Sigmoid colon (tissue), 7 donors: Measurements from ENCODE around the gene ANKRD44. TPM values are rescaled to one million over a fixed set of nuclear protein-coding genes. Genes with fewer than 3 reads are reported as not detected.

Source experiments
- DNase-seq: peaks from one replicate; pipeline ENCODE4 v3.0.0-alpha.2; 2019
- H3K27ac ChIP-seq, 4 donors: fragments of 200-600 bp; sonication (generic); one replicate each; pipeline ENCODE4 v1.5.1; 2016 to 2019; ENCODE audit warnings: mild to moderate bottlenecking in 1 of 4
- H3K27me3 ChIP-seq, 3 donors: fragments of 200-600 bp; sonication (generic); one replicate each; pipeline ENCODE4 v1.5.1; 2019; ENCODE audit warnings: mild to moderate bottlenecking in 1 of 3
- H3K36me3 ChIP-seq, 4 donors: fragments of 200-600 bp; sonication (generic); one replicate each; pipeline ENCODE4 v1.5.1; 2016 to 2019
- H3K4me1 ChIP-seq, 4 donors: fragments of 200-600 bp; sonication (generic); one replicate each; pipeline ENCODE4 v1.5.1; 2017 to 2019
- H3K4me3 ChIP-seq, 4 donors: fragments of 200-600 bp; sonication (generic); one replicate each; pipeline ENCODE4 v1.5.1; 2017 to 2019; ENCODE audit warnings: mild to moderate bottlenecking in 2 of 4, moderate library complexity in 1 of 4
- H3K9me3 ChIP-seq, 4 donors: fragments of 200-600 bp in 3 of 4; sonication (generic) in 3 of 4; one replicate each; pipeline versions ENCODE4 v1.5.1 to v1.6.1; 2013 to 2019
- CTCF ChIP-seq, 4 experiments: fragments of 450-650 bp in 3 of 4; fragments of 200-600 bp in 1 of 4; IDR thresholded peaks; one replicate each; pipeline ENCODE4 v1.5.1; 2016 to 2019; ENCODE audit warnings: antibody characterized with exemption in 4 of 4, mild to moderate bottlenecking in 3 of 4, moderate library complexity in 2 of 4
- EP300 ChIP-seq, 4 donors: sonication (generic); formaldehyde crosslinking; IDR thresholded peaks; one replicate each; pipeline ENCODE4 v1.6.1; 2017; ENCODE audit warnings: antibody characterized with exemption in 4 of 4
- POLR2A ChIP-seq, 2 donors: fragments of 450-650 bp; IDR thresholded peaks; one replicate each; pipeline ENCODE4 v1.6.1; 2016; ENCODE audit warnings: antibody characterized with exemption in 2 of 2, mild to moderate bottlenecking in 2 of 2, moderate library complexity in 2 of 2
- POLR2AphosphoS5 ChIP-seq, 4 donors: sonication (generic); formaldehyde crosslinking; IDR thresholded peaks; one replicate each; pipeline ENCODE4 v1.6.1; 2017; ENCODE audit warnings: antibody characterized with exemption in 4 of 4
- WGBS, 2 donors: extraction: QIAGEN DNeasy Blood & Tissue Kit; methylation state at CpG; one replicate each; pipeline ENCODE4 v1.1.7; 2013; 5-methylcytosine and 5-hydroxymethylcytosine counted together
- intact Hi-C: fragments of 100-400 bp; cut with DNase I; formaldehyde crosslinking; loops from one replicate; pipeline ENCODE4 v1.15.1; 2023
- polyA plus RNA-seq, 3 donors: library from polyadenylated mRNA; stranded (reverse); fragments of 200-250 nt; gene quantifications; one replicate each; pipeline ENCODE4 v1.2.3, GENCODE V29; 2013
- total RNA-seq, 4 donors: library from RNA; depleted of rRNA; stranded (reverse); fragments of >200 nt; gene quantifications; one replicate each; pipeline ENCODE4 v1.1.0, GENCODE V29; 2016
- donor health status: healthy with polysubstance abuse.
- donor health status: Bipolar disorder and iron deficiency.
- donor health status: healthy.

ANKRD44 gene
- total and polyA plus RNA-seq, 7 donors: 1.2 to 41.1 (median 34.2) TPM

GRCh38 chr2:197307236-197307932 is 3.2 kb downstream of the ANKRD44 start:
- TF ChIP-seq POLR2A (IDR thresholded peaks at IDR 0.05) (no peak), CTCF (IDR thresholded peaks at IDR 0.05) (no peak), POLR2AphosphoS5 (IDR thresholded peaks at IDR 0.05) (no peak), EP300 (IDR thresholded peaks at IDR 0.05) (no peak)
- Histone ChIP-seq H3K27ac (peak overlapping the region; percentile 38 to 88 (median 86)), H3K4me1 (peaks cover 0 to 49% (median 37%) of the 10 kb centered on the region in 4 donors), H3K9me3 (no peaks in the 10 kb centered on the region), H3K36me3 (no peaks in the 10 kb centered on the region), H3K27me3 (no peaks in the 10 kb centered on the region), H3K4me3 (no peak overlapping the region)
- intact Hi-C loops: loop anchor here (5.0 kb wide), 1 partner anchor 50 kb away; no protein-coding TSS in a partner anchor
- no peak for DNase-seq
- 49 to 74% methylated on average over 1 of the region's 1 CpG for WGBS, 2 donors

- no peaks in the 10 kb centered on the region for H3K27me3 ChIP-seq
- H3K4me1 ChIP-seq: peaks cover 0 to 49% (median 37%) of the 10 kb centered on the region in 4 donors
- H3K9me3 ChIP-seq: no peaks in the 10 kb centered on the region
- TF ChIP-seq CTCF (IDR thresholded peaks at IDR 0.05): no peak
- no peak for TF ChIP-seq POLR2AphosphoS5 (IDR thresholded peaks at IDR 0.05)
- no peak for TF ChIP-seq POLR2A (IDR thresholded peaks at IDR 0.05)
- TF ChIP-seq EP300 (IDR thresholded peaks at IDR 0.05): no peak
- peak overlapping the region; percentile 38 to 87 (median 71) for H3K27ac ChIP-seq
- H3K36me3 ChIP-seq: no peaks in the 10 kb centered on the region
- peak; percentile 72 for DNase-seq
- H3K4me3 ChIP-seq: no peak overlapping the region
- intact Hi-C loops: loop anchor here (5.0 kb wide), 1 partner anchor 49 kb away; no protein-coding TSS in a partner anchor
- 50 to 81% methylated on average over 3 of the region's 3 CpGs for WGBS, 2 donors
Measured at GRCh38 chr2:197306696-197307040, 3.9 kb downstream of the ANKRD44 start.

DNA sequence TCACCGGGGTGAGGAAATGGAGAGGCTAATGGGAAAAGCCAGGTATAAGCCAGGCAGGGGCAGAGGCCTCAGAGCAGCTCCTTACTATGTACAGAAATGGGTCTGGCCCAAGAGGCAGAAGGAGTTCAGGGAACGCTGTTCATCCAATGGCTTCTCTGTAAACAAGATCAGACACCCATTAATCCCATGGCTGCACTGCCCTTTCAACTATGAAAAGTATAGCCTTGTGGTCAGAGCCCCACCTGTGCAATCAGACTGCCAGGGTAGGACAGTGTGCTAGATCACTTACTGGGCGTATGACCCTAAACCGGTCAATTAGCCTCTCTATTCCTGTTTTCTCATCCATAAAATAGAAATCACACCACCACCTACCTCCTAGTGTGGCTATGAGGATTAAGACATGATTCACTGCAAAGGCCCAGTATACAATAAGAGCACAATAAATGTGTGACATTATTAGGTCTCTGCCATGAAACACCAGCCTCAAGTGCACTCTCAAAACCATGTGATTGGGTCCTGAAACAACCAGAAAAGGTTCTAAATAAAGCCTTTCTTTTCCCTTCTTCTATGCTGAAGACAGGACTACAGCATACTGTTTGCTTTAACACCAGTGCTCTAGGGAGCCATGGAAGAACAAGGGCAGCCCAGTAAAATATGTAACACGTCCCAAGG is 4.4 kb downstream of the ANKRD44 start:
- TF ChIP-seq POLR2AphosphoS5 (IDR thresholded peaks at IDR 0.05) (no peak), POLR2A (IDR thresholded peaks at IDR 0.05) (no peak)
- Histone ChIP-seq H3K9me3 (no peaks in the 10 kb centered on the region), H3K27me3 (no peaks in the 10 kb centered on the region), H3K36me3 (no peaks in the 10 kb centered on the region), H3K4me3 (no peak overlapping the region), H3K4me1 (peaks cover 0 to 44% (median 35%) of the 10 kb centered on the region in 4 donors), H3K27ac (peak overlapping the region; percentile 38 to 87 (median 71))
- intact Hi-C loops: loop anchor here (5.0 kb wide), 1 partner anchor 49 kb away; no protein-coding TSS in a partner anchor
- 60 to 78% methylated on average over 5 of the region's 5 CpGs for WGBS, 2 donors
- DNase-seq: no peak

- H3K4me1 ChIP-seq: peaks cover 0 to 41% (median 33%) of the 10 kb centered on the region in 4 donors
- H3K9me3 ChIP-seq: no peaks in the 10 kb centered on the region
- TF ChIP-seq POLR2A (IDR thresholded peaks at IDR 0.05) (no peak), POLR2AphosphoS5 (IDR thresholded peaks at IDR 0.05) (no peak), CTCF (IDR thresholded peaks at IDR 0.05) (no peak), EP300 (IDR thresholded peaks at IDR 0.05) (no peak)
- no peak overlapping the region for H3K27ac ChIP-seq
- no peaks in the 10 kb centered on the region for H3K27me3 ChIP-seq
- no peaks in the 10 kb centered on the region for H3K36me3 ChIP-seq
- WGBS, 2 donors: 67 to 73% methylated on average over 3 of the region's 3 CpGs
- intact Hi-C loops: loop anchor here (5.0 kb wide), 1 partner anchor 47 kb away; no protein-coding TSS in a partner anchor
- no peak overlapping the region for H3K4me3 ChIP-seq
- DNase-seq: no peak
Measured at GRCh38 chr2:197304556-197305011, 6.0 kb downstream of the ANKRD44 start.

GRCh38 chr2:197300139-197300538 is 10.4 kb downstream of the ANKRD44 start:
- H3K27me3 ChIP-seq: no peaks in the 10 kb centered on the region
- peaks cover 0 to 7% (median 4%) of the 10 kb centered on the region in 4 donors for H3K4me1 ChIP-seq
- no peaks in the 10 kb centered on the region for H3K36me3 ChIP-seq
- intact Hi-C loops: no loop called here
- no peak for TF ChIP-seq EP300 (IDR thresholded peaks at IDR 0.05)
- no peak for TF ChIP-seq POLR2AphosphoS5 (IDR thresholded peaks at IDR 0.05)
- TF ChIP-seq POLR2A (IDR thresholded peaks at IDR 0.05): no peak
- no peak for TF ChIP-seq CTCF (IDR thresholded peaks at IDR 0.05)
- no peak for DNase-seq
- no peak overlapping the region for H3K27ac ChIP-seq
- no peaks in the 10 kb centered on the region for H3K9me3 ChIP-seq
- H3K4me3 ChIP-seq: no peak overlapping the region
- 63 to 95% methylated on average over 2 of the region's 2 CpGs for WGBS, 2 donors
